GM23338 (cell line): Measurements from ENCODE around the gene ARHGAP19.

Experiments used
- CREB1 ChIP-seq: fragments of 250-450 bp; sonication (Bioruptor Pico); IDR thresholded peaks from 2 replicates; pipeline ENCODE4 v1.5.0; 2020; ENCODE audit warnings: low read depth, mild to moderate bottlenecking, moderate library complexity
- EZH2 ChIP-seq: fragments of 200-600 bp; sonication (generic); IDR thresholded peaks from one replicate; pipeline ENCODE4 v1.8.0; 2017; ENCODE audit warnings: antibody characterized with exemption, mild to moderate bottlenecking, low read depth; ENCODE audit not compliant: unreplicated experiment
- EZH2phosphoT487 ChIP-seq: fragments of 200-600 bp; sonication (generic); IDR thresholded peaks from one replicate; pipeline ENCODE4 v1.8.1; 2018; ENCODE audit warnings: antibody characterized with exemption; ENCODE audit not compliant: unreplicated experiment
- JUNB ChIP-seq: IDR thresholded peaks from one replicate; pipeline ENCODE4 v1.6.1; 2016; ENCODE audit warnings: antibody characterized with exemption; ENCODE audit not compliant: unreplicated experiment
- POLR2AphosphoS5 ChIP-seq: IDR thresholded peaks from 2 replicates; pipeline ENCODE4 v1.6.1; 2016; ENCODE audit warnings: antibody characterized with exemption, low read depth
- ZNF114 ChIP-seq: fragments of 250-450 bp; sonication (Bioruptor Pico); IDR thresholded peaks from 2 replicates; pipeline ENCODE4 v1.5.0; 2020; ENCODE audit warnings: mild to moderate bottlenecking, moderate library complexity
- TF ChIP-seq, protein P1 (sequence below), 2 experiments: fragments of 200-600 bp in 1 of 2; sonication (generic) in 1 of 2; conservative IDR thresholded peaks; 2 replicates each; pipeline versions ENCODE4 v1.5.1 to v1.6.1; 2016 to 2017; ENCODE audit warnings: antibody characterized with exemption in 2 of 2, low read depth in 2 of 2, mild to moderate bottlenecking in 2 of 2, moderate library complexity in 1 of 2
- TF ChIP-seq, protein P2 (sequence below): IDR thresholded peaks from 2 replicates; pipeline ENCODE4 v1.6.1; 2016; ENCODE audit warnings: antibody characterized with exemption
- TF ChIP-seq, protein P3 (sequence below): IDR thresholded peaks from one replicate; pipeline ENCODE4 v1.6.1; 2018; ENCODE audit warnings: antibody characterized with exemption; ENCODE audit not compliant: unreplicated experiment

DNA sequence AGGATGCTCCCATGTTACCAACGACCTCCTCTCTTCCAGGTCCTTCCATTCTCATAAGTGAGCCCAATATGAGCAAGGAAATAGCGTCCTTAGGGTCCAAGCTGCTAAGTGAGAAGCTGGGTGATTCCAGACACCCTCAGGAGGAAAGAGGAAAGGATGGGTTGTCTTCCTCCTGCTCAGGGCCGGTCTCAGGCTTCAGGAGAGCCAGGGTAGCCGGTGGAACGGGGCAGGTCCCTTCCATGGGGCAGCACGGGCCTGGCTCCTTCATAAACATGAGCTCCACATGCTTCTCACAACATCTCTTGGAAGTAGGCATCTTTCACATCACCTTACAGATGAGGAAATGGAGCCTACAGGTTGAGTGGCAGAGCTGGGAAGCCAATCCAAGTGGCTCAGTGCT is 119.4 kb downstream of the ARHGAP19 start:
- TF ChIP-seq EZH2 = no peak
- TF ChIP-seq, protein P1, sequence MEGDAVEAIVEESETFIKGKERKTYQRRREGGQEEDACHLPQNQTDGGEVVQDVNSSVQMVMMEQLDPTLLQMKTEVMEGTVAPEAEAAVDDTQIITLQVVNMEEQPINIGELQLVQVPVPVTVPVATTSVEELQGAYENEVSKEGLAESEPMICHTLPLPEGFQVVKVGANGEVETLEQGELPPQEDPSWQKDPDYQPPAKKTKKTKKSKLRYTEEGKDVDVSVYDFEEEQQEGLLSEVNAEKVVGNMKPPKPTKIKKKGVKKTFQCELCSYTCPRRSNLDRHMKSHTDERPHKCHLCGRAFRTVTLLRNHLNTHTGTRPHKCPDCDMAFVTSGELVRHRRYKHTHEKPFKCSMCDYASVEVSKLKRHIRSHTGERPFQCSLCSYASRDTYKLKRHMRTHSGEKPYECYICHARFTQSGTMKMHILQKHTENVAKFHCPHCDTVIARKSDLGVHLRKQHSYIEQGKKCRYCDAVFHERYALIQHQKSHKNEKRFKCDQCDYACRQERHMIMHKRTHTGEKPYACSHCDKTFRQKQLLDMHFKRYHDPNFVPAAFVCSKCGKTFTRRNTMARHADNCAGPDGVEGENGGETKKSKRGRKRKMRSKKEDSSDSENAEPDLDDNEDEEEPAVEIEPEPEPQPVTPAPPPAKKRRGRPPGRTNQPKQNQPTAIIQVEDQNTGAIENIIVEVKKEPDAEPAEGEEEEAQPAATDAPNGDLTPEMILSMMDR (conservative IDR thresholded peaks at IDR 0.05; ENCODE audit: low read depth in 2 of 2) = no peak
- TF ChIP-seq EZH2phosphoT487 = no peak
- TF ChIP-seq JUNB = no peak
- no peak for TF ChIP-seq ZNF114 (CRISPR knock-in tag)
- no peak for TF ChIP-seq POLR2AphosphoS5
- TF ChIP-seq, protein P2, sequence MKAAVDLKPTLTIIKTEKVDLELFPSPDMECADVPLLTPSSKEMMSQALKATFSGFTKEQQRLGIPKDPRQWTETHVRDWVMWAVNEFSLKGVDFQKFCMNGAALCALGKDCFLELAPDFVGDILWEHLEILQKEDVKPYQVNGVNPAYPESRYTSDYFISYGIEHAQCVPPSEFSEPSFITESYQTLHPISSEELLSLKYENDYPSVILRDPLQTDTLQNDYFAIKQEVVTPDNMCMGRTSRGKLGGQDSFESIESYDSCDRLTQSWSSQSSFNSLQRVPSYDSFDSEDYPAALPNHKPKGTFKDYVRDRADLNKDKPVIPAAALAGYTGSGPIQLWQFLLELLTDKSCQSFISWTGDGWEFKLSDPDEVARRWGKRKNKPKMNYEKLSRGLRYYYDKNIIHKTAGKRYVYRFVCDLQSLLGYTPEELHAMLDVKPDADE = no peak
- TF ChIP-seq, protein P3, sequence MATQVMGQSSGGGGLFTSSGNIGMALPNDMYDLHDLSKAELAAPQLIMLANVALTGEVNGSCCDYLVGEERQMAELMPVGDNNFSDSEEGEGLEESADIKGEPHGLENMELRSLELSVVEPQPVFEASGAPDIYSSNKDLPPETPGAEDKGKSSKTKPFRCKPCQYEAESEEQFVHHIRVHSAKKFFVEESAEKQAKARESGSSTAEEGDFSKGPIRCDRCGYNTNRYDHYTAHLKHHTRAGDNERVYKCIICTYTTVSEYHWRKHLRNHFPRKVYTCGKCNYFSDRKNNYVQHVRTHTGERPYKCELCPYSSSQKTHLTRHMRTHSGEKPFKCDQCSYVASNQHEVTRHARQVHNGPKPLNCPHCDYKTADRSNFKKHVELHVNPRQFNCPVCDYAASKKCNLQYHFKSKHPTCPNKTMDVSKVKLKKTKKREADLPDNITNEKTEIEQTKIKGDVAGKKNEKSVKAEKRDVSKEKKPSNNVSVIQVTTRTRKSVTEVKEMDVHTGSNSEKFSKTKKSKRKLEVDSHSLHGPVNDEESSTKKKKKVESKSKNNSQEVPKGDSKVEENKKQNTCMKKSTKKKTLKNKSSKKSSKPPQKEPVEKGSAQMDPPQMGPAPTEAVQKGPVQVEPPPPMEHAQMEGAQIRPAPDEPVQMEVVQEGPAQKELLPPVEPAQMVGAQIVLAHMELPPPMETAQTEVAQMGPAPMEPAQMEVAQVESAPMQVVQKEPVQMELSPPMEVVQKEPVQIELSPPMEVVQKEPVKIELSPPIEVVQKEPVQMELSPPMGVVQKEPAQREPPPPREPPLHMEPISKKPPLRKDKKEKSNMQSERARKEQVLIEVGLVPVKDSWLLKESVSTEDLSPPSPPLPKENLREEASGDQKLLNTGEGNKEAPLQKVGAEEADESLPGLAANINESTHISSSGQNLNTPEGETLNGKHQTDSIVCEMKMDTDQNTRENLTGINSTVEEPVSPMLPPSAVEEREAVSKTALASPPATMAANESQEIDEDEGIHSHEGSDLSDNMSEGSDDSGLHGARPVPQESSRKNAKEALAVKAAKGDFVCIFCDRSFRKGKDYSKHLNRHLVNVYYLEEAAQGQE = no peak
- no peak for TF ChIP-seq CREB1 (CRISPR knock-in tag)
